GM19035 (cell line): ENCODE results near the gene RPF1.
"Not testable (repeated sequence)": the region's sequence is repeated elsewhere in the genome, so short reads cannot be mapped to it uniquely, and the experiment has no call there.

Experiments used
- ATAC-seq: cut with Tn5 transposase; IDR thresholded peaks from one replicate; pipeline ENCODE4 v1.9.1; 2021; ENCODE audit not compliant: unreplicated experiment

RPF1 gene, protein sequence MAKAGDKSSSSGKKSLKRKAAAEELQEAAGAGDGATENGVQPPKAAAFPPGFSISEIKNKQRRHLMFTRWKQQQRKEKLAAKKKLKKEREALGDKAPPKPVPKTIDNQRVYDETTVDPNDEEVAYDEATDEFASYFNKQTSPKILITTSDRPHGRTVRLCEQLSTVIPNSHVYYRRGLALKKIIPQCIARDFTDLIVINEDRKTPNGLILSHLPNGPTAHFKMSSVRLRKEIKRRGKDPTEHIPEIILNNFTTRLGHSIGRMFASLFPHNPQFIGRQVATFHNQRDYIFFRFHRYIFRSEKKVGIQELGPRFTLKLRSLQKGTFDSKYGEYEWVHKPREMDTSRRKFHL

DNA sequence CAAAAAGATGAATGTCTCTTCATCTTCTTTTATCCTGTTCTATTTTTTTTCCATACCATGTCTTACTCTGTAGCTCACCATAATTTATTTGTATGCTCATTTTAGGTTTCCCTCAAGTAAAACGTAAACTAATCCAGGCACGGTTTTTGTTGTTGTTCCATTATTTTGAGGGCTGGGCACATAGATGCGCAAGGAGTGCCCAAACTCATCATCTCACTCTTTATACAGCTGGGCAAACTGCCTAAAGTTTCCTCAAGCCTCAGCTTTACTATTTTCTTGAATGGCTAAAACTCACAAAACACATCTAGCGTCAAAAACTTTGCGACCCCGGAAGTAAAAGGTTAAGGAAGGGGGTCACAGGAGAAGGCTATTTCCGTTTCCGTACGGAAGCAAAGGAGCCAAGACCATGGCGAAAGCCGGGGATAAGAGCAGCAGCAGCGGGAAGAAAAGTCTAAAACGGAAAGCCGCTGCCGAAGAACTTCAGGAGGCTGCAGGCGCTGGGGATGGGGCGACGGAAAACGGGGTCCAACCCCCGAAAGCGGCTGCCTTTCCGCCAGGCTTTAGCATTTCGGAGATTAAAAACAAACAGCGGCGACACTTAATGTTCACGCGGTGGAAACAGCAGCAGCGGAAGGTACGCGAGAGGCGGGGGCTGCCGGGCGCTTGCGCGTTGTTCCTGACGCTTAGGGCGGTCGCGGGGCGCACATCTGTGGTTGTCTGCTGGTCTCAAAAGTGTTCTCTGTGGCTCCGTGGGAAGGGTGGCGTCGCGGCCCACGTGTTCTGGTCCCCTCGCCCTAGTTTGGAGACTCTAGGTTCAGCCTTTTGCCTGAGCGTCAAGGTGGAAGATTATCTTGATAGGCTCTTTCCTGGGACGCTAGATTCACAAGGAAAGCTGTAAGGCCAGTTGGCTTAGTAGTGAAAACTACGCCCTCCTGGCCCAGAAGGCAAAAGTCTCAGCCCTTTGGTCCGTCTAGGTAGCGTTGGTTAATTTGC, at the start of gene RPF1:
Gene RPF1 (plus strand): TSS at position 391 of the 993 bp plus-strand sequence. CDS start 16 bp downstream, at position 407.
- peak; percentile 98 for ATAC-seq

DNA sequence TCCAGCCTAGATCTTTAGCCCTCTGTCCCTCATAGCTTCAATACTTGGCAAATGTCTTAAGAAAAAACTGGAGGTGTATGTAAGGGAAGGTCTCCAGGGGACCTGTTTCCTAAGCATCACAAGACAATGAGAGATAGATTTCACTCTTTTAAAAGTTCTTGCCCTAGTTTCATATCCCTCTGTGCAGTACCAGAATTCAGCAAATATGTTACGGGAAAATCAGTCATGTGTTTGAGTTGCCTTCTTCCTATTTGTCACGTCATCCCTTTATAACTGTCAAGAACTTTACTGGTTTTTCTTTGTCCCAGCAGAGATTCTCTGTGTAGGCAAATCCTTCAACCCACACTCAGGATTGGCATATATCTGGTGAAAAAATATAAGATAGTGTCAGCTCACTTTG, 48.5 kb upstream of the RPF1 start:
- ATAC-seq, result no peak

DNA sequence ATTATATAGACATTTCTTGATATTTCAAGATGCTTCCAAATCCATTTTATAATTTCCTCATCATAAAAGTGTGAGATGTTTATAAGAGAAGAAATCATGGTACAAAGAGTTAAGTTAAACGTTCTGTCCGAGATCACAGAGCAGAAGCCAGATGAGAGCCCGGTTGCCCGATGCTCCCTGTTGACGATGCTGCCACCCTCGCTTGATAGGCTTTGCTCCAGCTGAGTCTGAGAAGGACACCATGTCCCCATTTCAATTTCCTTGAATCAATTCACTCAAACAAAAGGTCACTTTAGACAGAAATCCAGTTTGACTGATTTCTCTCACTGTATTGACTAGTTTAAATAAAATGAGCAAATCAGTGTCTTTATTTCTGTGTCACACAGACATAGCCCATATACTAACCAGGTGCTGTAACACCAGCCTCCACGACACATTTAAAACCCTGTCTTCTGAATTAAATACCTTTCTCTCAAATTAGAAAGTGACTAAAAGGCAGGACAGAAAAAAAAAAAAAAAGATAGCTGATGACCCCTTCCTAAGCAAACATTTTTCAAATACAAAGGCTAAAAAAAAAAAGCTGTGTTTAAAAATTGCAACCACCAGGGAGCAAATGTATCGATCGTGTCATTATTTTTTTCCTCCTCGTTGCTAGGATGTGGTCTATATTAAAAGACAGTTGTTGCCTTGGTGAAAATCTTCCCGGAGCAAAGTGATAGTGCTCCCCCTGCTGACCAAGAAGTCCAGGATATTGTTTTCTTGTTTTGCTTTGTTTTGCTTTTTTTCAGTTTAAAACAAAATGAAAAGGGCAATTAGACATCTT, 45.6 kb upstream of the RPF1 start:
- peak; percentile 53 for ATAC-seq

DNA sequence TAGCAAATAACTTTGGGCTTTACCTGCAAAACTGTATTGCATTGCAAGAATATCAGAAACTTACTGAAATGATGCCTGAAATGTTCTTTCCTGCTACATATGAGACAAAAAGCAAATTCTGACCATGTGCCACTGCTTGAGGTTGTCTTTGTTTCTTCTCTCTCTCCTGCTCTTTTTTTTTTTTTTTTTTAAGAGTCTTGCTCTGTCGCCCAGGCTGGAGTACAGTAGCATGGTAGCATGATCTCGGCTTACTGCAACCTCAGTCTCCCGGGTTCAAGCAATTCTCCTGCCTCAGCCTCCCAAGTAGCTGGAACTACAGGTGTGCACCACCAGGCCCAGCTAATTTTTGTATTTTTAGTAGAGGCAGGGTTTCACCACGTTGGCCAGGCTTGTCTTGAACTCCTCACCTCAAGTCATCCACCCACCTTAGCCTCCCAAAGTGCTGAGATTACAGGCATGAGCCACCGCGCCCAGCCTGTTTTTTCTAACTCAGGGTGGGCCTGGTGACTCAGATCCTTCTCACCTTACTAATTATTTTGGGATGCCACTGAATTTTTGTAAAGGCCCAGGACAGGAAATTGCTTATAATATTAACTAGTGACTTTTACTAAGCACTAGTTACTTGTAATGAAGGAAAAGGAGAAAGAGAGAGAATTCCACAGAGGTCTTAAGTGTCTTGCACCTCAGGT, 44.8 kb upstream of the RPF1 start:
- ATAC-seq, result peak; percentile 3

DNA sequence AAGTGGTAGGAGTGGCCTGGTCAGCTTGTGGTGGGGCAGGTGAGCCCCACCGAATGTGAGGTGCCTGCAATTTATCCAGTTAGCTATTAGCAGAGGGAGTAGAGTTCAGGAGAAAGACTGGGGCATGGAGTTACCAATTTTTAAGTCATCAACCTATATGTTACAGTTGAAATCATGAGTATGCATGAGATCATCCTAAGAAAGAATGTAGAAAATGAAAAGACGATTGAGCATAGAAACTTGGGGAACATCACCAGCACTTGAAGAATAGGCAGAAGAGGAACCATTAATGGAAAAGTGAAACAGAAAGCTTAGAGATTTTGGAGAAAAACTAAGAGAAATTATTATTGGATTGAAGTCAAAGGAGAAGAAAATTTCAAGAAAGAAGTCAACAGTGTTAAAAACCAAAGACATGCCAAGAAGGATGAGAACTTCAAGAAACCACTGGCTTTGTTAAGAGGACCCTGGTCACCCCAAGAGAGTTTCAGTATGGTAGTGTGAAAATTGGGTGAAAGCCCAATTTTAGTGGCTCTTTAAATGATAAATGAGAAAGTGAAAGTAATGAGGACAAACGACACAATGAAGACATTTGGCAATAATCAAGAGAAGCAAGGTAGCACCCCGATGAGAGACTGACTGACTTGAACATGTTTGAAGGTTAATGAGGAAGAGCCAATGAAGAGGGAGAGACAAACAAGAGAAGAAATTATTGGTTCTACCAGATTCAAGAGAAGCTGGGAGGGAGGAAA, 44.1 kb upstream of the RPF1 start:
- ATAC-seq, result no peak

DNA sequence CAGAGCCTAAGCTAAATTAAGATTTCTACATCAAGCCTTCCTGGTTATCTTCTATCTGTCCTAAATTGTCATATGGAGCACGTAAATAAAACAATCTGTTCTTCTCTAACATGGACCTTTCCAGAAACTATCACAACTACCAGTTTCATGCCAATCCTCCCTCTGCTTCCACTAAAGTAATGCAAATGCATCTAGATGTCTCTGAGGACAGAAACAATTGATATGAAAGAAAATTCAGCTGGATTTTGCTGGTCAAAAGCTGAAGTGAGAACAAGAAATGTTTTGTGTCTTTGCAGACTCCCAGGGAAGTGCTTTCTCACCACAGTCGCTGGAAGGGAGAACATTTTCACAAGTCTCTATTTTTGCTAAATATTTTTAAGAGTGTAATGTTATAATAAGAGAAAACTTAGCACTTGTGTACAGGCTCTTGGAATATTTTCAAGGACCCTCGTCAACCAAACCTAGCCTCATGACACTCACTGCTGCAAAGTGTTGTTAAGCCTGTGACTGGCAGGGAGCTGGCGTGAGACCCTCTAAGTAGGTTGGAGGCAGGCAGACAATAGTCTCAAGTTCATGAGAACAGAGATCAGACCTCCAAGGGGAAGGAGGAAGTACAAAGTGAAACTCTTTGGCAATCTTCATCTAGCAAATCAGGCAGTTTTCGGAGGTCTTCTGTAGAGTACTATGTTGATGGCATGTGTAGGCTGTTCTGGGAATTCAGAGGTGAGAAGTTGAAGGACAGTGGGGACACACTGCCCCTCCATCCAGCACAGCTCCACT, 42.0 kb upstream of the RPF1 start:
- no peak for ATAC-seq

DNA sequence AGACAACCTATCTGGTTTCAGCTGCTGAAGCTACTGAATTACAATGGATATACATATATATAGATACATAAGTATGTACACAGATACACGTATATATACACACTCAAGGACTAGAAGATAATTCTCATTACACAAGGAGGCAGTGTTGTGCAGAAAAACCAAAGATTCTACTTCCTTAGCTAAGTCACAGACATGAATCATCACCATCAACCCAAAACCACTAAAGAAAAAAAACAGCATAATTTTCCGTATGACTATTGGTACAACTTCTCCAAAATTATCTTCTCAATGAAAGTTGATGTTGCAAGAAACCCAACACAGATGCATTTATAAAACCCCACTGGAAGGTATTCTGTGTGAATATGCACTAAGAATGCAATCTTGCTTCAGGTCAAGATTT, 36.8 kb upstream of the RPF1 start:
- ATAC-seq, result peak; percentile 99

DNA sequence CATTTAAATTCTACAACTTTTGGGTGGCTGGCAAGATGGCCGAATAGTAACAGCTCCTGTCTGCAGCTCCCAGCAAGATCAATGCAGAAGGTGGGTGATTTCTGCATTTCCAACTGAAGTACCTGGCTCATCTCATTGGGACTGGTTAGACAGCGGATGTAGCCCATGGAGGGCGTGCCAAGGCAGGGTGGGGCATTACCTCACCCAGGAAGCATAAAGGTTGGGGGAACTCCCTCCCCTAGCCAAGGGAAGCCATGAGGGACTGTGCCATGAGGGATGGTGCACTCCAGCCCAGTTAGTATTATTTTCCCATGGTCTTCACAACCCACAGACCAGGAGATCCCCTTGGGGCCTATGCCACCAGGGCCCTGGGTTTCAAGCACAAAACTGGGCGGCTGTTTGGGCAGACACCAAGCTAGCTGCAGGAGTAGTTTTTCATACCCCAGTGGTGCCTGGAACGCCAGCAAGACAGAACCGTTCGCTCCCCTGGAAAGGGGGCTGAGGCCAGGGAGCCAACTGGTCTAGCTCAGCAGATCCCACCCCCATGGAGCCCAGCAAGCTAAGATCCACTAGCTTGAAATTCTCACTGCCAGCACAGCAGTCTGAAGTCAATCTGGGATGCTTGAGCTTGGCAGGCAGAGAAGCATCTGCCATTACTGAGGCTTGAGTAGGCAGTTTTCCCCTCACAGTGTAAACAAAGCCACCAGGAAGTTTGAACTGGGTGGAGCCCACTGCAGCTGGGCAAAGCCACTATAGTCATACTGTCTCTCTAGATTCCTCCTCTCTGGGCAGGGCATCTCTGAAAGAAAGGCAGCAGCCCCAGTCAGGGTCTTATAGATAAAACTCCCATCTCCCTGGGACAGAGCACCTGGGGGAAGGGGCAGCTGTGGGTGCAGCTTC, 36.1 kb upstream of the RPF1 start:
- not testable (repeated sequence) for ATAC-seq

DNA sequence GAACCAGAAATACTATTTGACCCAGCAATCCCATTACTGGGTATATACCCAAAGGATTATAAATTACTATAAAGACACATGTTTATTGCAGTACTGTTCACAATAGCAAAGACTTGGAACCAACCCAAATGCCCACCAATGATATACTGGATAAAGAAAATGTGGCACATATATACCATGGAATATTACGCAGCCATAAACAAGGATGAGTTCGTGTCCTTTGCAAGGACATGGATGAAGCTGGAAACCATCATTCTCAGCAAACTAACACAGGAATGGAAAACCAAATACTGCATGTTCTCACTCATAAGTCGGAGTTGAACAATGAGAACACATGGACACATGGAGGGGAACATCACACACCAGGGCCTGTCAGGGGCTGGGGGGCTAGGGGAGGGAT, 30.4 kb upstream of the RPF1 start:
- ATAC-seq, result not testable (repeated sequence)

DNA sequence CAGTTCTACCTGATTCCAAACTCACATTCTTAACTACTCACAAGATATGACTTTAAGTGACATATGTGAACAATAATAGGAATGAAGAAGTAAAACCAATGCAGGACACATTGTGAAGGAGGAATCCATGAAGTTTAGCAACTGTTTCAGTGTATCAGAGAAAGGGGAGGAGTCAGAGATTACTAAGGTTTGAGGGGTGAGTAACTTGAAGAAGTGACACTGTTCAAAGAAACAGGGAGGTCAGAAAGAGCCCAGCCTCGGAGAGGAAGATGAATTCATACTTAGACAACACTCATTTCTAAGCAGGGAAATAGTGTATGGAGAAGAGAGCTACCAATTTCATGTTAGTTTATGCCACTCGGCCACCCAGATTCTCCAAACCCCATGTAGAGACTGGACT, 28.2 kb upstream of the RPF1 start:
- no peak for ATAC-seq

DNA sequence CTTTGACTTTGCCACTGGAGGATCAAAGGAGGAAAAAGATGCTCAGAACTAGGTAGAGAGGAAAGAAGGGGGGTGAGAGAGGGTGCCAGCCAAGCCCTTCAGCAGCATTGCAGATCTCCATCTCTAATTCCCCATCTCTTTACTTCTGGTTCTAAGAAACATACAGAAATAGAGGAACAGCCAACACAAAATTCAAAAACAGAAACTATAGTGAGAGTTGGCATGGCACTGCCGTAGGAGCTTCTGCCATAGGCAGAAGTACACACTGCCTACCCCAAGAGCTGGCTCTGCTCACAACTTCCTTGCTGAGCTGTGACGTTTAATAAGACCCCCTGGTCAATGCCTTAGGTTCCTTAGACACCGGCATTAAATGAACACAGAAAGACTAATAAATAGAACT, 26.6 kb upstream of the RPF1 start:
- no peak for ATAC-seq

DNA sequence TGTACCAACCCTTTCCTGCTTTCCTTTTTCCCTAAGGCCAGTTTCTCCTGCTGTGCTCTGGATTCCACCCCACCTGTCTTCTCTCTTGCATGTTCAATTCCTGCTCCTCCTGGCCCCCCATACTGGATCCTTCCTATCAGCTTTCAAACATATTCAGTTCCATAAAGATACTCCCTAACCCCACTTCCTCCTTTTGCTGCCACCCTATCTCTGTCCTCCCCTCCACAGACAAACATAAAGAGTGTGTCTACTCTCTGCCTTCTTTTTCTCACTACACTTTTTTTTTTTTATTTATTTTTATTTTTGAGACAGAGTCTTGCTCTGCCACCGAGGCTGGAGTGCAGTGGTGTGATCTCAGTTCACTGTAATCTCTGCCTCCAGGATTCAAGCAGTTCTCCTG, 16.9 kb upstream of the RPF1 start:
- ATAC-seq, result no peak

DNA sequence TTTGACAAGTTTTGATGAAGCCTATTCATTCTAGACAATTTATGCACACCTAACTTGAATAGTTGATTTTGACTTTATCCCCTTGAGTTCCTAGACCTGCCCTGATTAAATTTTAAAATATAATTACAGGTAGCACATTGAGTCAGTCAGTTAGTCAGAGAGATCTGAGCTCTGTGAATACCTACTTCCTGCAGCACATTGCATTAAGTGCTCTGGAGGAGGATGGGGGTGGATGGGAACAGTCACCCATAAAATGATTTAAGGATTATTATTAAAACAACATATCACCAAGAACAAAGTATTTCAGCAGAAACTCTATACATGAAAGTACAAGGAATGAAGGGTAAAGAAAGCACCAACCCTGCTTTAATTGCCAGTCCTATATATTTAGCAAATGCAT, 11.8 kb upstream of the RPF1 start:
- ATAC-seq, result no peak

DNA sequence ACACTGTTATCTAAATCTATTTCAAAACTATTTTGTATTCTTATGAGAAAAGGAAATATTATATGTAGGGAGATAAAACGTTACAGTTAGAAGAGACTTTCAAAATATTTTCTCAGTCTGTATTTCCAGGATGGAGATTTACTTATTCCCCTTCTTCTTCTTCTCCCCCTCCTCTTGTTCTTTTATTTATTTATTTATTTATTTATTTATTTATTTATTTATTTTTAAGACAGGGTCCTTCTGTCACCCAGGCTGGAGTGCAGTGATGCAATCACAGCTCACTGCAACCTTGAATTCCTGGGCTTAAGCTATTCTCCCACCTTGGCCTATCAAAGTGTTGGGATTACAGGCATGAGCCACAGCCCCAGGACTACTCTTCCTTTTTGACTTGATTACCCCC, 2.8 kb upstream of the RPF1 start:
- no peak for ATAC-seq

DNA sequence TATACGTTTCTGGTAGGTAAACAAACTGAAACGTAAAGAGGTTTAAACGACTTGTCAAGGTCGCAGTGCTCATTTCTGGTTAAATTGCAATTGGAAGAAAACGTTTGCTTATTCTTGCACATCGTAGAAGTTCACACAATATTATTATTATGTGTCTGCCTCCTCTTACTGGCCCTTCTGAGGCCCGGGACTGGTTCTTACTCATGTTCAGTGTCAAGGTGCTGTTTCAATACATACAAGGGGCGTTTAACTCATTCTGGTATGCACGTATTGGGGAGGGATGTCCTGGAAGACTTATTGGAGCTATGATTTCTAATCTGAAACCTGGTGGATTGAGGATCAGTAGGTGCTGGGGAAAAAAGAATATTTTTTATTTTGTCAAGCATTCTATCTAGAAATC, 932 bp downstream of the RPF1 start:
- no peak for ATAC-seq

DNA sequence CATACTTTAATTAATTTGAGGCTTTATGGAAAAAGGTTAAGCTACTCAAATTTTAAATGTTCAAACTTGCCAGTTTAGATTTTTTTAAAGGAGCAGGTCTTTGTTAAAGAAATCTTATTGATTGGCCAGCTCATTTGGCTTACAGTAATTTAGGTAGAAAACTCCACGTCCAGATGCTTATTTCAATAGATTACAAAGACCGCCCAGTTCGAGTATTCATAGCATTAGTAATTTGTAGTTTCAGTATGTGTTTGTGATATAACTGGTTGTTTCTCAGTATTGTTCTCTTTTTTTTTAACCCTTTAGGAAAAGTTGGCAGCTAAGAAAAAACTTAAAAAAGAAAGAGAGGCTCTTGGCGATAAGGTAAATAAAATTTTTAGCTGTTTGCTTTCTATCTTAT, 1.6 kb downstream of the RPF1 start:
- no peak for ATAC-seq

DNA sequence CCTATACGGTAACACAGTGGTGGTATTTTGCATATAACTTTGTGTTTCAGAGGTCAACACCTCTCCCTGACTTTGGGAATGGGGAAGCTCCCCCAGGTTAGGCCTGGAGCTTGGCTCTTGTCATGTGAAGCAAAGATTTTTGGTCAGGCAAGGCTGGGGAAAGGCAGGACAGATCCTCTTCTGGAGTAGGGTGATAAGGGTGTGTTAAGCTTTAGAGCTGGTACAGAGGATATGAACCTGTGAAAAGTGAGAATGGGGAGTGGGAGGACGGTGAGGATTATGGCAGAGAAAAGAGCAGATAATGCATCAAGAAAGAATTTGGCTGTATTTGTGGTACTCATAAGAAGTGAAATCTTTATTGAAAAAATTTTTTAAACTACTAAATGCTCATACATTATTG, 2.3 kb downstream of the RPF1 start:
- ATAC-seq, result no peak

DNA sequence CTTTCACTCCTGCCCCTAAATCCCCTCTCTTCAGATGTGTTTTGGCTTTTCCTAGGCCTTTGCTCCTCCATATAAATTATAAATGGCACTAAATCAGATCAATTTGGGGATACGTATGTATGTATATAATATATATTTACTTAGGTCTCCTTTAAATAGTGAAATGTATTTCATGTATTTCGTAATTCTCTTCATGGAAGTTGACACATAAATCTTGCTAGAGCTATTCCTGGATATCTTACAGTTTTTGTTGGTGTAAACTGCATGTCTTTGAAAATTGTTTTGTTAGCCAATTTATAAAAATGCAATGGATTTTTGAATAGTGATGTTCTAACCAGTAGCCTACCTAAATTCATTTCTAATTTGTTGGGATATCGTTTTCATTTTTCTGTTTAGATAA, 9.0 kb downstream of the RPF1 start:
- no peak for ATAC-seq
